Panc1 (cell line): Measurements from ENCODE around the gene PTPMT1. TPM values are rescaled to one million over a fixed set of nuclear protein-coding genes. Genes with fewer than 3 reads are reported as not detected.
"Not testable (repeated sequence)": the region's sequence is repeated elsewhere in the genome, so short reads cannot be mapped to it uniquely, and the experiment has no call there.

Experiments
- ATAC-seq: fragments of 200-7000 bp; cut with Tn5 transposase; 2 replicates; pipeline ENCODE4 v1.9.1; 2020; ENCODE audit warnings: mild to moderate bottlenecking, moderate library complexity
- BruUV-seq: library from RNA; stranded (reverse); fragments of 400-500 nt; replicated peaks from 2 replicates; lab custom pipeline; 2021; lab: Mats Ljungman, UMichigan
- CTCF ChIA-PET: fragments of 300-600 bp; sonication (Branson Sonifier 250); formaldehyde crosslinking; loops from one replicate; lab custom pipeline; 2022; ENCODE audit warnings: antibody characterized with exemption; lab: Charles Lee
- POLR2A ChIA-PET: fragments of 300-600 bp; sonication (Branson Sonifier 250); formaldehyde crosslinking; loops from one replicate; lab custom pipeline; 2022; ENCODE audit warnings: antibody characterized with exemption; lab: Charles Lee
- DNase-seq: peaks from one replicate; pipeline ENCODE4 v3.0.0-alpha.2; 2010; ENCODE audit warnings: low read depth, low spot score
- H3K27ac ChIP-seq: 2 replicates; pipeline ENCODE4 v1.5.1; 2011; ENCODE audit warnings: mild to moderate bottlenecking, low read length, inconsistent platforms
- H3K27me3 ChIP-seq: fragments of 200-500 bp; sonication (Bioruptor generic); 2 replicates; pipeline ENCODE4 v1.6.0; 2014; ENCODE audit warnings: low read length, inconsistent platforms; ENCODE audit not compliant: control insufficient read depth, insufficient read depth
- H3K36me3 ChIP-seq: fragments of 200-500 bp; sonication (Bioruptor generic); 2 replicates; pipeline ENCODE4 v1.5.1; 2014; ENCODE audit warnings: inconsistent platforms, mild to moderate bottlenecking, low read length, moderate library complexity; ENCODE audit not compliant: control insufficient read depth, insufficient read depth
- H3K4me1 ChIP-seq: 2 replicates; pipeline ENCODE4 v1.5.1; 2011; ENCODE audit warnings: inconsistent platforms, mild to moderate bottlenecking, low read length, moderate library complexity; ENCODE audit not compliant: control insufficient read depth, insufficient read depth
- H3K4me3 ChIP-seq, 2 experiments: 2 replicates each; pipeline ENCODE4 v1.5.1; 2011 to 2012; ENCODE audit warnings: low read depth in 2 of 2, low read length in 2 of 2, mild to moderate bottlenecking in 2 of 2, inconsistent platforms in 1 of 2, moderate library complexity in 1 of 2
- H3K9me3 ChIP-seq: fragments of 200-500 bp; sonication (Bioruptor generic); 2 replicates; pipeline ENCODE4 v1.5.1; 2014; ENCODE audit warnings: low read depth, mild to moderate bottlenecking, inconsistent platforms, low read length, moderate library complexity; ENCODE audit not compliant: control insufficient read depth, insufficient read depth
- CTCF ChIP-seq: fragments of 450-650 bp; IDR thresholded peaks from 2 replicates; pipeline ENCODE4 v1.5.1; 2017; ENCODE audit warnings: mild to moderate bottlenecking
- POLR2AphosphoS5 ChIP-seq: IDR thresholded peaks from 2 replicates; pipeline ENCODE4 v1.6.1; 2012; ENCODE audit warnings: mild to moderate bottlenecking, low read depth, low read length, moderate library complexity
- REST ChIP-seq, 2 experiments: IDR thresholded peaks; 2 replicates each; pipeline ENCODE4 v1.6.1; 2011 to 2012; ENCODE audit warnings: low read depth in 2 of 2, control low read depth in 1 of 2, low read length in 1 of 2, mild to moderate bottlenecking in 1 of 2, moderate library complexity in 1 of 2; ENCODE audit not compliant: insufficient read depth in 1 of 2
- SIN3A ChIP-seq: IDR thresholded peaks from 2 replicates; pipeline ENCODE4 v1.6.1; 2012; ENCODE audit warnings: low read depth, mild to moderate bottlenecking, low read length, moderate library complexity, borderline replicate concordance; ENCODE audit not compliant: insufficient read depth
- TCF7L2 ChIP-seq: IDR thresholded peaks from 2 replicates; pipeline ENCODE4 v1.6.1; 2011; ENCODE audit warnings: mild to moderate bottlenecking, low read depth, low read length, inconsistent platforms
- in situ Hi-C: cut with HindIII; loops from 2 replicates; pipeline ENCODE4 v1.10.0; 2016; ENCODE audit warnings: low sequenced_read_pairs, low pct_unique_long_range_greater_than_20kb
- intact Hi-C: fragments of 100-400 bp; cut with micrococcal nuclease; formaldehyde crosslinking; loops from one replicate; pipeline ENCODE4 v1.10.0; 2022; ENCODE audit not compliant: unreplicated experiment
- total RNA-seq: library from RNA; stranded (reverse); gene quantifications from one replicate; pipeline ENCODE4 v1.2.1, GENCODE V29; 2021; ENCODE audit not compliant: unreplicated experiment

The PTPMT1 gene
- total RNA-seq, 1 experiment from 2014 or later = 81.0 TPM

- Histone ChIP-seq H3K36me3 (no peaks in the 10 kb centered on the region), H3K27ac (no peak overlapping the region), H3K4me3 (no peak overlapping the region), H3K4me1 (no peaks in the 10 kb centered on the region), H3K9me3 (no peaks in the 10 kb centered on the region), H3K27me3 (no peaks in the 10 kb centered on the region)
- CTCF ChIA-PET = no interaction called here
- POLR2A ChIA-PET = no interaction called here
- ATAC-seq = no peak
- BruUV-seq = TSS peak; percentile 42
- no peak for DNase-seq
- TF ChIP-seq CTCF = no peak
- no peak for TF ChIP-seq SIN3A
- no peak for TF ChIP-seq REST (IDR thresholded peaks at IDR 0.05; ENCODE audit: insufficient read depth in 1 of 2, low read depth in 2 of 2, low read length in 1 of 2)
- TF ChIP-seq POLR2AphosphoS5 = no peak
- TF ChIP-seq TCF7L2 = no peak
- in situ Hi-C loops (no loop called here), intact Hi-C loops (no loop called here)
These were observed 5.0 kb upstream of the PTPMT1 start for GRCh38 chr11:47560426-47560825.

- H3K9me3 ChIP-seq, BruUV-seq, H3K36me3 ChIP-seq, intact Hi-C loops, H3K27ac ChIP-seq, H3K4me1 ChIP-seq, POLR2A ChIA-PET, DNase-seq, CTCF ChIA-PET, H3K27me3 ChIP-seq, in situ Hi-C loops, ATAC-seq, H3K4me3 ChIP-seq: not testable (repeated sequence)
These were observed 3.0 kb upstream of the PTPMT1 start for GRCh38 chr11:47562393-47562792.

- H3K27ac ChIP-seq, DNase-seq, H3K4me1 ChIP-seq, H3K4me3 ChIP-seq, H3K36me3 ChIP-seq, H3K27me3 ChIP-seq, in situ Hi-C loops, intact Hi-C loops, BruUV-seq, ATAC-seq, H3K9me3 ChIP-seq: not testable (repeated sequence)
- ChIA-PET CTCF (interaction anchor here (0.6 kb wide), 1 partner anchor 54 kb away, joined by 3 read pairs; no protein-coding TSS in a partner anchor), POLR2A (interaction anchor here (0.9 kb wide), 1 partner anchor 13 kb away, joined by 3 read pairs; no protein-coding TSS in a partner anchor)
These were observed 1.0 kb upstream of the PTPMT1 start for GRCh38 chr11:47564366-47564765.
